Measurements from ENCODE around the gene SDR42E2. TPM values are rescaled to one million over a fixed set of nuclear protein-coding genes. Genes with fewer than 3 reads are reported as not detected.

Gene SDR42E2
- polyA plus RNA-seq, 1 experiment, result not detected

DNA sequence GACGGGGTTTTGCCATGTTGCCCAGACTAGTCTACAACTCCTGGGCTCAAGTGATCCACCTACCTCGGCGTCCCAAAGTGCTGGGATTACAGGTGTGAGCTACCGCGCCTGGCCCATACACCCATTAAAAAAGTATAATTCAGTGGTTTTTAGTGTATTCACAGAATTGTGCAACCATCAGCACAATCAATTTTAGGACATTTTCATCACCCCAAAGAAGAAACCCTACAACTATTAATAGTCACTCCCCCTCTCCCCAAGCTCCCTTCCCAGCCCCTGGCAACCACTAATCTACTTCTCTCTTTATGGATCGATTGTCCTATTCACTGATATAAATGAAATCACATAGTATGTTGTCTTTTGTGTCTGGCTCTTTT lies 39.9 kb downstream of the SDR42E2 start:
- no peak overlapping the region for H3K4me3 ChIP-seq (ENCODE audit: low read depth, low read length)
- DNase-seq (ENCODE audit: low read depth), result no peak
- no peaks in the 10 kb centered on the region for H3K36me3 ChIP-seq (ENCODE audit: control insufficient read depth, insufficient read depth, low read length)
- CTCF ChIA-PET, result interaction anchor here (1.0 to 3.3 kb wide), 2 partner anchors 98 kb away, joined by 4 to 17 read pairs; no protein-coding TSS in a partner anchor
- TF ChIP-seq, protein P1, sequence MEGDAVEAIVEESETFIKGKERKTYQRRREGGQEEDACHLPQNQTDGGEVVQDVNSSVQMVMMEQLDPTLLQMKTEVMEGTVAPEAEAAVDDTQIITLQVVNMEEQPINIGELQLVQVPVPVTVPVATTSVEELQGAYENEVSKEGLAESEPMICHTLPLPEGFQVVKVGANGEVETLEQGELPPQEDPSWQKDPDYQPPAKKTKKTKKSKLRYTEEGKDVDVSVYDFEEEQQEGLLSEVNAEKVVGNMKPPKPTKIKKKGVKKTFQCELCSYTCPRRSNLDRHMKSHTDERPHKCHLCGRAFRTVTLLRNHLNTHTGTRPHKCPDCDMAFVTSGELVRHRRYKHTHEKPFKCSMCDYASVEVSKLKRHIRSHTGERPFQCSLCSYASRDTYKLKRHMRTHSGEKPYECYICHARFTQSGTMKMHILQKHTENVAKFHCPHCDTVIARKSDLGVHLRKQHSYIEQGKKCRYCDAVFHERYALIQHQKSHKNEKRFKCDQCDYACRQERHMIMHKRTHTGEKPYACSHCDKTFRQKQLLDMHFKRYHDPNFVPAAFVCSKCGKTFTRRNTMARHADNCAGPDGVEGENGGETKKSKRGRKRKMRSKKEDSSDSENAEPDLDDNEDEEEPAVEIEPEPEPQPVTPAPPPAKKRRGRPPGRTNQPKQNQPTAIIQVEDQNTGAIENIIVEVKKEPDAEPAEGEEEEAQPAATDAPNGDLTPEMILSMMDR (IDR thresholded peaks at IDR 0.05; ENCODE audit: insufficient read depth, low read depth, low read length), result no peak
- no peaks in the 10 kb centered on the region for H3K27me3 ChIP-seq (ENCODE audit: control insufficient read depth, insufficient read depth, low read length)
- POLR2A ChIA-PET, result no interaction called here

- Histone ChIP-seq H3K27me3 (ENCODE audit: control insufficient read depth, insufficient read depth, low read length) (no peaks in the 10 kb centered on the region), H3K4me3 (ENCODE audit: low read depth, low read length) (no peak overlapping the region), H3K36me3 (ENCODE audit: control insufficient read depth, insufficient read depth, low read length) (no peaks in the 10 kb centered on the region)
- DNase-seq (ENCODE audit: low read depth), result no peak
- TF ChIP-seq, protein P1 (IDR thresholded peaks at IDR 0.05; ENCODE audit: insufficient read depth, low read depth, low read length), result no peak
- CTCF ChIA-PET, result interaction anchor here (2.2 to 3.3 kb wide), 2 partner anchors 95 to 97 kb away, joined by 11 to 17 read pairs; partner anchors contain the start of gene POLR3E
- POLR2A ChIA-PET, result no interaction called here
Measured at GRCh38 chr16:22203091-22203490, 40.8 kb downstream of the SDR42E2 start.

DNA sequence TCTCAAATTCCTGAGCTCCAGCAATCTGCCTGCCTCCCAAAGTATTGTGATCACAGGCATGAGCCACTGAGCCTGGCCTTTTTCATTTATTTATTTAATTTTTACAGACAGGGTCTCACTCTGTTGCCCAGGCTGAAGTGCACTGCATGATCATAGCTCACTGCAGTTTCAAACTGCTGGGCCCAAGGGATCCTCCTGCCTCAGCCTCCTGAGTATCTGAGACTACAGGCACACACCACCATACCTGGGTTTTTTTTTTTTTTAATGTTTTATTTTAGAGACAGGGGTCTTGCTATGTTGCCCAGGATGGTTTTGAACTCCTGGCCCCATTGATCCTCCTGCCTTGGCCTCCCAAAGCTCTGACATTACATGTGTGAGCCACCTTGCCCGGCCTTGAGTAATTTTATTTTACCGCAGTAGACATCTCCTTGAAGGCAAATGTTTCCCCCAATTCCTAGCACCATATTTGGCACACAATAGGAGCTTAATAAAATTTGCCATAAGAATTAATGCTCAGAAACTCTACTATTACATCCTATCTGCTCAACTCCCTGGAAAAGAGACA lies 41.9 kb downstream of the SDR42E2 start:
- TF ChIP-seq, protein P1 (IDR thresholded peaks at IDR 0.05; ENCODE audit: insufficient read depth, low read depth, low read length), result no peak
- CTCF ChIA-PET, result interaction anchor here (0.8 to 3.3 kb wide), 5 partner anchors 8 to 96 kb away, joined by 3 to 17 read pairs (median 3); partner anchors contain the start of gene POLR3E
- POLR2A ChIA-PET, result no interaction called here
- DNase-seq (ENCODE audit: low read depth), result no peak
- Histone ChIP-seq H3K4me3 (ENCODE audit: low read depth, low read length) (no peak overlapping the region), H3K36me3 (ENCODE audit: control insufficient read depth, insufficient read depth, low read length) (no peaks in the 10 kb centered on the region), H3K27me3 (ENCODE audit: control insufficient read depth, insufficient read depth, low read length) (no peaks in the 10 kb centered on the region)

GRCh38 chr16:22205577-22206012 lies 43.3 kb downstream of the SDR42E2 start:
- Histone ChIP-seq H3K27me3 (ENCODE audit: control insufficient read depth, insufficient read depth, low read length) (no peaks in the 10 kb centered on the region), H3K4me3 (ENCODE audit: low read depth, low read length) (peak overlapping the region; percentile 73), H3K36me3 (ENCODE audit: control insufficient read depth, insufficient read depth, low read length) (no peaks in the 10 kb centered on the region)
- ChIA-PET CTCF (interaction anchor here (0.7 to 3.3 kb wide), 10 partner anchors 10 to 95 kb away, joined by 3 to 17 read pairs (median 4); partner anchors contain the start of gene POLR3E), POLR2A (no interaction called here)
- TF ChIP-seq, protein P1 (IDR thresholded peaks at IDR 0.05; ENCODE audit: insufficient read depth, low read depth, low read length), result no peak
- DNase-seq (ENCODE audit: low read depth), result no peak

- DNase-seq (ENCODE audit: low read depth), result peak; percentile 68
- ChIA-PET CTCF (interaction anchor here (0.7 to 1.8 kb wide), 8 partner anchors 10 to 94 kb away, joined by 3 to 12 read pairs (median 4); partner anchors contain the start of gene POLR3E), POLR2A (no interaction called here)
- TF ChIP-seq, protein P1 (IDR thresholded peaks at IDR 0.05; ENCODE audit: insufficient read depth, low read depth, low read length), result peak; percentile 72
- no peaks in the 10 kb centered on the region for H3K27me3 ChIP-seq (ENCODE audit: control insufficient read depth, insufficient read depth, low read length)
- no peaks in the 10 kb centered on the region for H3K36me3 ChIP-seq (ENCODE audit: control insufficient read depth, insufficient read depth, low read length)
- peak within 1 kb of the TSS; percentile 73 for H3K4me3 ChIP-seq (ENCODE audit: low read depth, low read length)
Measured at GRCh38 chr16:22206013-22206841, 43.9 kb downstream of the SDR42E2 start, which contains the start of gene EEF2K. Gene EEF2K (plus strand): TSS chr16:22206278. CDS start chr16:22225730, 19,452 bp downstream.
